Neural progenitor cell (in vitro differentiated cells): ENCODE measurements around the gene GRIK5. TPM values are rescaled to one million over a fixed set of nuclear protein-coding genes. Genes with fewer than 3 reads are reported as not detected.

Experiments
- DNase-seq: peaks from one replicate; pipeline ENCODE4 v3.0.0-alpha.2; 2016; ENCODE audit warnings: low spot score
- H2AFZ ChIP-seq: fragments of 200-600 bp; sonication (generic); replicated peaks from 2 replicates; pipeline ENCODE4 v1.6.1; 2016; ENCODE audit warnings: antibody characterized with exemption
- H3F3A ChIP-seq: fragments of 200-600 bp; sonication (generic); 2 replicates; pipeline ENCODE4 v1.6.1; 2016; ENCODE audit warnings: antibody characterized with exemption, low read depth
- H3K27ac ChIP-seq: fragments of 200-600 bp; sonication (generic); 2 replicates; pipeline ENCODE4 v1.5.1; 2016; ENCODE audit warnings: mild to moderate bottlenecking
- H3K27me3 ChIP-seq: fragments of 200-600 bp; sonication (generic); 2 replicates; pipeline ENCODE4 v1.6.1; 2016; ENCODE audit warnings: mild to moderate bottlenecking, moderate library complexity
- H3K36me3 ChIP-seq: fragments of 200-600 bp; sonication (generic); 2 replicates; pipeline ENCODE4 v1.5.1; 2016
- H3K4me1 ChIP-seq: fragments of 200-600 bp; sonication (generic); 2 replicates; pipeline ENCODE4 v1.6.1; 2016; ENCODE audit warnings: mixed run types
- H3K4me2 ChIP-seq: fragments of 200-600 bp; sonication (generic); 2 replicates; pipeline ENCODE4 v1.6.1; 2016
- H3K4me3 ChIP-seq: fragments of 200-600 bp; sonication (generic); 2 replicates; pipeline ENCODE4 v1.5.1; 2016
- H3K79me2 ChIP-seq: fragments of 200-600 bp; sonication (generic); 2 replicates; pipeline ENCODE4 v1.6.1; 2016; ENCODE audit warnings: low read depth
- H3K9ac ChIP-seq: fragments of 200-600 bp; sonication (generic); 2 replicates; pipeline ENCODE4 v1.6.1; 2016
- H3K9me3 ChIP-seq: fragments of 200-600 bp; sonication (generic); 2 replicates; pipeline ENCODE4 v1.5.1; 2016; ENCODE audit warnings: low read depth
- H4K20me1 ChIP-seq: fragments of 200-600 bp; sonication (generic); 2 replicates; pipeline ENCODE4 v1.6.1; 2016; ENCODE audit warnings: low read depth
- H3K27ac Mint-ChIP-seq: 3 replicates; pipeline ENCODE4 v1.8.0; 2021; ENCODE audit warnings: mixed read lengths
- H3K27me3 Mint-ChIP-seq: 2 replicates; pipeline ENCODE4 v1.8.0; 2022; ENCODE audit warnings: low read depth, mild to moderate bottlenecking, inconsistent platforms, moderate library complexity, mixed read lengths; ENCODE audit not compliant: insufficient read depth
- H3K36me3 Mint-ChIP-seq: 3 replicates; pipeline ENCODE4 v1.8.0; 2021; ENCODE audit warnings: mixed read lengths
- H3K4me1 Mint-ChIP-seq: 3 replicates; pipeline ENCODE4 v1.8.0; 2021; ENCODE audit warnings: mixed read lengths
- H3K4me3 Mint-ChIP-seq: 3 replicates; pipeline ENCODE4 v1.8.0; 2021; ENCODE audit warnings: mild to moderate bottlenecking, moderate library complexity, mixed read lengths
- H3K9me3 Mint-ChIP-seq: 3 replicates; pipeline ENCODE4 v1.8.0; 2020; ENCODE audit warnings: mixed read lengths
- EZH2 ChIP-seq: fragments of 200-600 bp; sonication (generic); IDR thresholded peaks from 2 replicates; pipeline ENCODE4 v1.6.1; 2017; ENCODE audit warnings: antibody characterized with exemption, mild to moderate bottlenecking, moderate library complexity
- EZH2phosphoT487 ChIP-seq: fragments of 200-600 bp; sonication (generic); IDR thresholded peaks from 2 replicates; pipeline ENCODE4 v1.6.1; 2017; ENCODE audit warnings: antibody characterized with exemption
- total RNA-seq: library from RNA; depleted of rRNA; stranded (reverse); fragments of >200 nt; gene quantifications from 2 replicates; pipeline ENCODE4 v1.2.3, GENCODE V29; 2015; ENCODE audit warnings: low replicate concordance
- TF ChIP-seq, protein P1 (sequence below): fragments of 200-600 bp; sonication (generic); IDR thresholded peaks from 2 replicates; pipeline ENCODE4 v1.5.1; 2017; ENCODE audit warnings: antibody characterized with exemption, mild to moderate bottlenecking

Gene GRIK5
- total RNA-seq, 1 donor from 2014 or later, result 5.8 TPM

DNA sequence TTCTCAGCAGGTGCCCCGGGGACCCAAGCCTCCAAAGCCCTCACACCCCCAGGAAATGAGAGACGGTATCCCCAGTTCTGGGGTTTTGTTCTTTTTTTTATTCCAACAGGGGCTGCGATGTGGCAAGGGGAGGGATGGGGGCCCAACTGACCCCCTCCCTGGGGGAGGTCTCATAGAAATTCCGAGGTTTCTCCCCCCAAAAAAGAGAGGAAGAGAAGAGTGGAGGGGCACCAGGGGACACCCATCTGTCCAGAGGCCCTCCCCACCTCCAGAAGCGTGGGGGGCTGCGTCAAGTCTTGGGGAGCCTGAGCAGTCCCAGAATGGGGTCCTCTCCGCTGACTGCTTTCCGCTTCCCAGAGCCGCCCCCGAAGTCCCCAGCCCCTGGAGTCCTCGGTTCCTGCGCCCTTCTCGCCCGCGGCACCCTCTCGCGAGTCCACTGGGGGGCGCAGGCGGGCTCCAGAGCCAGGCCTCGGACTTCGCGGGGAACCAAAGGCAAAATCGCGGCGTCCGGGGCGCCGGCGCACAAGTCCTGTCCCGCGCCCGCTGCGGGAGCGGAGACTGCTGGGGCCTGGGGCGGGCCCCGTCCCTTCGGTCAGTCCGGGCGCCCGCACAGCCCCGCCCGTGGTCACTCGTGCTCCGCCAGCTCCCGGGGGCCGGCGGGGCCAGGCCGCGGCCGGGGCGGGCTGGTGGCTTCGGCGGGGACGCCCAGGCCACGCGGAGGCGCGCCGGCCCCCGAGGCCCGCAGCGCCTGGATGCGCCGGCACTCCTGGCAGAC is 71.6 kb downstream of the GRIK5 start:
- Histone ChIP-seq H3K27me3 (peaks cover 89% of the 10 kb centered on the region), H3K79me2 (no peaks in the 10 kb centered on the region), H4K20me1 (peaks cover 60% of the 10 kb centered on the region), H3K36me3 (no peaks in the 10 kb centered on the region), H3K9ac (no peak overlapping the region), H3K9me3 (no peaks in the 10 kb centered on the region), H3K27ac (no peak overlapping the region), H2AFZ (no peak overlapping the region), H3K4me3 (peak overlapping the region; percentile 39), H3K4me2 (peak overlapping the region; percentile 74), H3F3A (peaks cover 31% of the 10 kb centered on the region), H3K4me1 (peaks cover 4% of the 10 kb centered on the region)
- Mint-ChIP-seq H3K27ac (no peak overlapping the region), H3K4me3 (peak overlapping the region; percentile 72), H3K36me3 (no peaks in the 10 kb centered on the region), H3K27me3 (peaks cover 59% of the 10 kb centered on the region), H3K4me1 (peaks cover 38% of the 10 kb centered on the region), H3K9me3 (peaks cover 2% of the 10 kb centered on the region)
- DNase-seq, result peak; percentile 92
- TF ChIP-seq EZH2 (peak; percentile 30), EZH2phosphoT487 (peak; percentile 47)
- TF ChIP-seq, protein P1, sequence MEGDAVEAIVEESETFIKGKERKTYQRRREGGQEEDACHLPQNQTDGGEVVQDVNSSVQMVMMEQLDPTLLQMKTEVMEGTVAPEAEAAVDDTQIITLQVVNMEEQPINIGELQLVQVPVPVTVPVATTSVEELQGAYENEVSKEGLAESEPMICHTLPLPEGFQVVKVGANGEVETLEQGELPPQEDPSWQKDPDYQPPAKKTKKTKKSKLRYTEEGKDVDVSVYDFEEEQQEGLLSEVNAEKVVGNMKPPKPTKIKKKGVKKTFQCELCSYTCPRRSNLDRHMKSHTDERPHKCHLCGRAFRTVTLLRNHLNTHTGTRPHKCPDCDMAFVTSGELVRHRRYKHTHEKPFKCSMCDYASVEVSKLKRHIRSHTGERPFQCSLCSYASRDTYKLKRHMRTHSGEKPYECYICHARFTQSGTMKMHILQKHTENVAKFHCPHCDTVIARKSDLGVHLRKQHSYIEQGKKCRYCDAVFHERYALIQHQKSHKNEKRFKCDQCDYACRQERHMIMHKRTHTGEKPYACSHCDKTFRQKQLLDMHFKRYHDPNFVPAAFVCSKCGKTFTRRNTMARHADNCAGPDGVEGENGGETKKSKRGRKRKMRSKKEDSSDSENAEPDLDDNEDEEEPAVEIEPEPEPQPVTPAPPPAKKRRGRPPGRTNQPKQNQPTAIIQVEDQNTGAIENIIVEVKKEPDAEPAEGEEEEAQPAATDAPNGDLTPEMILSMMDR, result peak; percentile 79

DNA sequence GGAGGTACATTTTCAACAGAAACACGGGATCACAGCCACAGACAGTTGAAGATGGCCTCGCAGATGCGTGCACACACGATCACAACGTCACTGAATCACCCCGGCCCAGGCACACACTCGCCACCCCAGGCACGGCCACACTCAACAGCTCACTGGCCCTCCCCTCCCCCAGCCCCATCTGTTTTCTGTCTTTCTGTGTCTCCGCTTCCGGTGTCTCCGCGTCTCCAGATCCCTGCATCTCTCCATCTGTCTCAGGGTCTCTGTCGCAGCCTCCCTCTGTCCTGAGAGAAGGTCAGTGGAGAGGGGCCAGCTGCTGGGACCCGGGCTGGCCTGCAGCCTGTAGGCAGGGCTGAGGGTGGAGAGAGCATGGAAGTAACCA is 72.2 kb downstream of the GRIK5 start:
- Histone ChIP-seq H3K36me3 (no peaks in the 10 kb centered on the region), H3K4me1 (peaks cover 4% of the 10 kb centered on the region), H3K4me3 (no peak overlapping the region), H3K4me2 (peak overlapping the region; percentile 22), H3K9ac (no peak overlapping the region), H3K79me2 (no peaks in the 10 kb centered on the region), H2AFZ (no peak overlapping the region), H3F3A (peaks cover 31% of the 10 kb centered on the region), H4K20me1 (peaks cover 60% of the 10 kb centered on the region), H3K9me3 (no peaks in the 10 kb centered on the region), H3K27ac (no peak overlapping the region), H3K27me3 (peaks cover 95% of the 10 kb centered on the region)
- no peaks in the 10 kb centered on the region for H3K36me3 Mint-ChIP-seq
- peaks cover 62% of the 10 kb centered on the region for H3K27me3 Mint-ChIP-seq
- peaks cover 42% of the 10 kb centered on the region for H3K4me1 Mint-ChIP-seq
- H3K4me3 Mint-ChIP-seq, result peak overlapping the region; percentile 72
- TF ChIP-seq EZH2, result peak; percentile 30
- no peak for TF ChIP-seq EZH2phosphoT487
- TF ChIP-seq, protein P1, result no peak
- H3K9me3 Mint-ChIP-seq, result peaks cover 2% of the 10 kb centered on the region
- H3K27ac Mint-ChIP-seq, result no peak overlapping the region
- DNase-seq, result no peak

DNA sequence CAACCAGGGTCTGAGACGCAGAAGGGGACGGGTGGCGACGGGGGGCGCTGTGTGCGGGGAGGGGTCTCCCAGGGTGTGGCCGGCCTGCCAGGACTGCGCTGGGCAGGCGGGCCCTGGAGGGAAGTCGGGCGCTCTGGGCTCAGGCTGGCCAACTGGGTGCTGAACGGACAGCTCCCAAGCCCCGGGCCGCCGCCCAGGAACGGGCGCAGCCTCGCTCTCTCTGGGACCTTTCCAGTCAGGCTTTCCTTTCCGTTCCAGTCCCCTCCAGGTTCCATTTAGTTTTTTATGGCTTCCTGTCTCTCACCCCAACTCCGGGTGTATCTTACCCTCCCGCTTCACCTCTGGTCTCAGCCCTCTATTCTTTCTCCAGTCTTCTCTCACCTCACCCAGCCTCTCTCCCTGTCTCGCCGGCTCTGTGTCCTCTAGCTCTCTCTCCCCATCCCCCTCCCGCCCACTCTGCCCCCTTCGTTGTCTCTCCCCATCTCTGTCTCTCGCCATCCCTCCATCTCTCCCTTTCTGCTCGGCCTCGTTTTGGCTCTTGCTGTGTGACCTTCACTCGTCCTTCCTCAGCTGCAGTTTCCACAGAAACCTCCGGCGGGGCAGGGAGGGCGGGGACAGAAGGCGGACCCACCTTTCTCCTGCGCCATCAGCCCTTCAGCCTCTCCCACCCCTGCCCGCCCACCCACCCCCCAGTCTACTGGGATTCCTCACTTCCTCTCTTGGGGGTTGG is 72.7 kb downstream of the GRIK5 start:
- no peak overlapping the region for H3K27ac ChIP-seq
- peaks cover 60% of the 10 kb centered on the region for H4K20me1 ChIP-seq
- TF ChIP-seq, protein P1, result no peak
- no peak for TF ChIP-seq EZH2phosphoT487
- TF ChIP-seq EZH2, result peak; percentile 3
- no peak overlapping the region for H3K4me3 ChIP-seq
- peak overlapping the region; percentile 72 for H3K4me3 Mint-ChIP-seq
- peak overlapping the region; percentile 42 for H3K4me2 ChIP-seq
- H3K36me3 ChIP-seq, result no peaks in the 10 kb centered on the region
- H3K27ac Mint-ChIP-seq, result no peak overlapping the region
- H3K4me1 ChIP-seq, result peaks cover 4% of the 10 kb centered on the region
- peaks cover 66% of the 10 kb centered on the region for H3K27me3 Mint-ChIP-seq
- peaks cover 47% of the 10 kb centered on the region for H3K4me1 Mint-ChIP-seq
- H3K9me3 ChIP-seq, result no peaks in the 10 kb centered on the region
- H3K9ac ChIP-seq, result no peak overlapping the region
- no peaks in the 10 kb centered on the region for H3K36me3 Mint-ChIP-seq
- H3K27me3 ChIP-seq, result peaks cover 100% of the 10 kb centered on the region
- H3K79me2 ChIP-seq, result no peaks in the 10 kb centered on the region
- H2AFZ ChIP-seq, result no peak overlapping the region
- H3K9me3 Mint-ChIP-seq, result peaks cover 2% of the 10 kb centered on the region
- peaks cover 34% of the 10 kb centered on the region for H3F3A ChIP-seq
- peak; percentile 90 for DNase-seq
